K562 (cell line): ENCODE results near the gene MCC. TPM values are rescaled to one million over a fixed set of nuclear protein-coding genes. Genes with fewer than 3 reads are reported as not detected.

Experiments used
- MGA ChIP-seq: fragments of 450-650 bp; IDR thresholded peaks from 2 replicates; pipeline ENCODE4 v1.6.1; 2016; ENCODE audit warnings: mild to moderate bottlenecking, moderate library complexity
- VEZF1 ChIP-seq: fragments of 200-800 bp; sonication (Bioruptor generic); IDR thresholded peaks from 2 replicates; pipeline ENCODE4 v1.6.1; 2017; ENCODE audit warnings: missing genetic modification characterization, missing compliant biosample characterization
- polyA plus RNA-seq, 8 experiments: library from polyadenylated mRNA; depleted of rRNA in 4 of 8; stranded (reverse) in 5 of 8; unstranded in 3 of 8; fragments of >200 nt; fragmentation: Nextera tagmentation in 2 of 8; fragmentation: Illumina TruSeq in 1 of 8; extraction: Ambion mirVana in 2 of 8; extraction: Trizol in 1 of 8; gene quantifications; 2 replicates each; pipeline versions ENCODE4 v1.2.1 to v1.2.3, GENCODE V29; 2011 to 2014; ENCODE audit warnings: inconsistent platforms in 1 of 8, missing spikeins in 1 of 8
- total RNA-seq, 7 experiments: library from RNA; depleted of rRNA in 6 of 7; stranded (reverse); fragments of >200 nt in 6 of 7; fragmentation: Illumina TruSeq in 2 of 7; extraction: Trizol in 2 of 7; gene quantifications; 2 replicates each; pipeline versions ENCODE4 v1.2.1 to v1.2.3, GENCODE V29; 2011 to 2021; ENCODE audit warnings: low replicate concordance in 1 of 7

Gene MCC
- total and polyA plus RNA-seq, 9 of the 15 experiments (the other 6 are each of a cell fraction or from before 2014, with no cell fraction given), result 0.04 to 0.24 (median 0.06) TPM; not detected in 1

- TF ChIP-seq MGA (no peak), VEZF1 (no peak)
- TF ChIP-seq, all 486 proteins: peak for 0
Observed at GRCh38 chr5:113376640-113377039, 111.6 kb downstream of the MCC start (continued).
